ENCODE data around the gene PFDN5.

PFDN5 gene

DNA sequence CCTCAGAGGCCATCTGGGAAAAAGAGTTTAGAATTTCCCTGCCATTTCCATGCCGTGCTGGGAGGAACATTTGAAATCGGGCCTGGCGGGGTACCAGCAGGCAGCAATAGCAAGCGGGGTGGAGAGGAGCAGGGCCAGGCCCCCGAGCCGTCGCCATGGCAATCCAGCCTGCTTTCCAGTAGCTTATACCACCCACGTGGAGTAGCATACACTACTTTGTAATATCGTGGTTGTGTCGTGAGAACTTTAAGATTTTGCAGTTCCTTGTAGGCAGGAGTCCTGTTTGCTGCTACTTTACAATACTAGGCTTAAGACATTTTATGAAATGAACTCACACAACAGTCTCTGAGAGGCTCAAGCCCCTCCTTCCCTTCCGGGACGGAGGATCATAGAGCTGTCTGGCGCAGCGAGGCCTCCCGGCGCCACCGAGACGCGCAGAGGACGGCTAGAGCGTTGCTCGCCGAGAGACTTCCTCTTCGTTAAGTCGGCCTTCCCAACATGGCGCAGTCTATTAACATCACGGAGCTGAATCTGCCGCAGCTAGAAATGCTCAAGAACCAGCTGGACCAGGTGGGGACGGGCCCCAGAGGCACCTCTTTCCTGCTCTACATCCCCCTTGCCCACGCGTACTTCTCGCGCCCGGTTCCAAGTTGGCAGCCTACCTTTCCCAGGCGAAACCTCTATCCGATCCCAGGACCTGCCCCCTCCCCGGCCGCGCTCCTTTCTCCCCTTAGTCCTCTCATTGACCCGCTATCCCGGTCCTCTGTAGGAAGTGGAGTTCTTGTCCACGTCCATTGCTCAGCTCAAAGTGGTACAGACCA lies at the start of gene PFDN5:
PFDN5 (plus strand) TSS at position 473 of the 821 bp plus-strand sequence; CDS start at position 499, 26 bp downstream.
- DNase-seq: peak; percentile 93

DNA sequence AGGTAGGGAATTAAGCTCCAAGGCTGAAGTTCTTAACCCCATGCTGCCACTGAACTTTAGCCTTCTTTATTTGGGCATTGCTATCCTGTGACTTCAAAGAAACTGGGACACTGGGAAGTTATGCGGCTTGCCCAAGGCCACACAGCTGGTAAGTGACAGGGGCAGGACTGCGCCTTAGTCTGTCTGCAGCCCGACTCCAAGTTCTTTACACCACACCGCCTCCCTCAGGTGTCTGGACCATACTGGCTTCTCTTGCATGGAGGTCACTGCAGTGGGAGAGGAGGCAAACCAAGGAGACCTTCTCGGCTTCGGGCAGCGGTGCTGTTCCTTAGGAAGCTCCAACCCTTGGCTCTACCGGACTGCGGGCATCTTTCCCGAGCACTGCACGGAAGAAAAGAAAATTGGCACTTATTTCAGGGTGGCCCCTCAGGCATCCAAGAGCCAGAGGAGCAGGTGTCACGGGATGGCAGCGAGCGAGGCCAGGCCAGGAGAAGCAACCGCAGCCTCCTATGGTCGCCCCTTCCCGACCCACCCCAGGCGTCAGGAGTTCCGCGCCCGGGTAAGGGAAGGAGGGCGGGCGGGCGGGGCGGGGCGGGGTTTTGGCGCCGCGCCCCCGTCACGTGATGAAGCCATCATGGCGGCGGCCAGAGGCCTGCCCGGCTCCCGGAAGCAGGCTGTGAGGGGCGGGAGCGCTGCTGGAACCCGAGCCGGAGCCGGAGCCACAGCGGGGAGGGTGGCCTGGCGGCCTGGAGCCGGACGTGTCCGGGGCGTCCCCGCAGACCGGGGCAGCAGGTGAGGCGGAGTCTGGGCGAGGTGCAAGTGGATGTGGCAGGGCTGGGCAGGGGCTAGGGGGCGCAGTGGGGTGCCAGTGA lies 43.6 kb upstream of the PFDN5 start:
- DNase-seq: peak; percentile 73

DNA sequence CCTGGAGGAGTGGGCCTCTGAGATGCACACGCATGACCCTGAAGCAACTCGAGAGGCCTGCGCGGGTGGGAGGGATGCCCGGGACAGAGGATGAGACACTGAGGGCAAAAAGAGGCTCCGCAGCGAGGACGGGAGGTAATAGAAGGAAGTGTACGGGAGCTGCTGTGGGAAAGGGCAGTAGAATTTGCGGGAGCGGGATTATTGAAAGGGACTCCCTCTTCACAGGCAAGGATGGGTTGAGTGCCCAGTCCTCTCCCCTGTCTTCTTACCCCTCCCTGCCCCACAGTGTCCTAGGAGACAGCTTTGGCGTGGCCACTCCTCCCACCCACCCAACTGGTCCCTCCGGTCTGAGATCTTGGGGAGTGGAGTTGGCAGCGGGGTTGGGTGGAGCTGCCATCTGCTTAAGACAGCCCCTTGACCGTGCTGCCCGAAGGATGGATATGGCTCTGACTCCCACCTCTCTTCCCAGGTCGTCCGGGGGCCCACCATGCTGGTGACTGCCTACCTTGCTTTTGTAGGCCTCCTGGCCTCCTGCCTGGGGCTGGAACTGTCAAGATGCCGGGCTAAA lies 42.9 kb upstream of the PFDN5 start:
- DNase-seq: no peak

DNA sequence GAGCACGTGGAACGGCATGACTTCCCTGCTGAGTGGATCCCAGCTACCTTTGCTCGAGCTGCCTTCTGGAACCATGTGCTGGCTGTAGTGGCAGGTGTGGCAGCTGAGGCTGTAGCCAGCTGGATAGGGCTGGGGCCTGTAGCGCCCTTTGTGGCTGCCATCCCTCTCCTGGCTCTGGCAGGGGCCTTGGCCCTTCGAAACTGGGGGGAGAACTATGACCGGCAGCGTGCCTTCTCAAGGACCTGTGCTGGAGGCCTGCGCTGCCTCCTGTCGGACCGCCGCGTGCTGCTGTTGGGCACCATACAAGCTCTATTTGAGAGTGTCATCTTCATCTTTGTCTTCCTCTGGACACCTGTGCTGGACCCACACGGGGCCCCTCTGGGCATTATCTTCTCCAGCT lies 42.0 kb upstream of the PFDN5 start:
- no peak for DNase-seq

DNA sequence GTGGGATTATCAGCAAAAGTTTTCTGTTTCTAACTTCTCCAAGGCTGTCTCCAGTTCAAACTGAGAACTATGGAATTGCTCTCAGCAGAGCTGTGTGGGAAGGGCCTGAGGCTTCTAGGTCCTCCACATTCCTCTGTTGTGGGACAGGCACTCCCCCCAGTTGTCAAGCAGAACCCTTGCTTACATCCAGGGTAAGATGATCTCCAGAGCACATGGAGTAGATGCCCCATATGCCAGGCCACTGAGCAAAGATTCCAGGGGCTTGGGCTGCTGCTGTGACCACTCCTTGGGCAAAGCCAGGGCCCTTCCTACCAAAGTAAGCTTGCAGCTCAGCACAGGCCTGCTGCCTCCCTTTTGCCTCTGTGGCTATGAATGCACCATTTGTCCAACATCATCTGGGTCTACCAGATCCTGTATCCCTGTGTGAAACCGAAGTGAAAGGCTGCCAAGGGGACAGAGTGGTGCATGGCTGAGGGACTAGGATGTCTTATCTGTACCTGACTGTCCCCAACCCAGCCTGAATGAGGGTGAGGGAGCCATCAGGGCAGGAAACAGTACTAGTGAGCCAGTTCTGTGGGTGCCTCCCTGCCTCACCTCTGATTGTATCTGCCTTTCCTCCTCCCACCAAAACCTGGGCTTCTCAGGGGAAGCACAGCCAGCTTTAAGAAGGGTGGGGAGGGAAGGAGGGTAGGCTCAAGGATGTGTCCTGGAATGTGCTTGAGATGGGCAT lies 40.4 kb upstream of the PFDN5 start:
- no peak for DNase-seq

DNA sequence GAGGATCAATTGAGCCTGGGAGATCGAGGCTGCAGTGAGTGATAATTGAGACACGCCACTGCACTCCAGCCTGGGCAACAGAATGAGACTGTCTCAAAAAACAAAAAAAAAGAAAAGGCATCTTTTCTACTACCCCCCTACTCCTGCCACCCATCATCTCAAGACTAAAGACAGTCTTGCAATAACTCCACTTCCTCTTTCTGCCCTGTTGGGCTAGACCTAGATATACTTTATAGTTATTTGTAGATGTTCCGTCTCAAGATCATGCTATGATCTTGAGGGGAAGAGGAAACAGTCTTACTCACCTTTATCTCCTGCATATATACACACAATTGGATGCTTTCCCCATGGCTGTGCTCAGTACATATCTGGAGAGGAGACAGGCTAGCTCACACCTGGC lies 39.3 kb upstream of the PFDN5 start:
- no peak for DNase-seq

DNA sequence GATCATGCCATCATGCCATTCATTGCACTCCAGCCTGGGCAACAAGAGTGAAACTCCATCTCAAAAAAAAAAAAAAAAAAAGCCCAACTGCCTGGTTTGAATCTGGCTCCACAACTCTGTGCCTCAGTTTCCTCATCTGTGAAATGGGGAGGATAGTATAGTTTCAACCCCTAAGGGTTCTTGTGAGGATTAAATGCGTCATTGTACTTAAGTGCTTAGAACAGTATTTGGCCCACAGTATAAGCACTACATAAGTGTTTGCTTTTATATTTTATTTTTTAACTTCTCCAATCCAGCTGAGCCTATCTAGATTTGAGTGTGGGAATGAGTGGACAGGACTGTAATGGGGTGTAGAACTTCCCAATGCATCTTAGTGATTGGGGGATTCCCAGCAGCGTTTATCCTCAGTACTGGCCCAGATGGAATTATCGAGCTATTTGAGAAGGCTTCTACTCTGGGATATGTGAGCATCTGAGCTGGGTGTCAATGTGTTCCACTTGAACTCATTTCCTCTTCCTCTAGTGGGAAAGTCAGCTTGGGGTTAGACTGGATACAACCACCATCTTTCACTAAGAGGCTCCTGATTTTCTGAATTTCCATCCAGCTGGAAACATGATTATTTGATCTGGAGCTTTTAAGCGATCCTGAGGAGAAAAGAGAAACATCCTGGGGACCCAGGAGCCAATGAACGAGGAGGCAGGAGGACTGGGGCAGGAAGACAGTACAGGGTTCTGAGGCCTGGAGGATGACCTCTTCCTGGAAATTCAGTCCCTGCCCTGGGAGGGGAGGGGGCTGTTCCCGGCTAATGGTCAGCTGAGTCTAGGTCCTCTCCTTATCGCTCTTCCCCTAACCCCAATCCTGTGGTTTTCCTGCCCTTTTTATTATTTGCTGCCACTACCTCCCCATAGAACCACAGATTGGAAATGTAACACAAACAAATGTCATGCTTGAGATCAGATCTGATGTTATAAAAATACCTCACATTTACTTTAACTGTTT lies 36.5 kb upstream of the PFDN5 start:
- no peak for DNase-seq

DNA sequence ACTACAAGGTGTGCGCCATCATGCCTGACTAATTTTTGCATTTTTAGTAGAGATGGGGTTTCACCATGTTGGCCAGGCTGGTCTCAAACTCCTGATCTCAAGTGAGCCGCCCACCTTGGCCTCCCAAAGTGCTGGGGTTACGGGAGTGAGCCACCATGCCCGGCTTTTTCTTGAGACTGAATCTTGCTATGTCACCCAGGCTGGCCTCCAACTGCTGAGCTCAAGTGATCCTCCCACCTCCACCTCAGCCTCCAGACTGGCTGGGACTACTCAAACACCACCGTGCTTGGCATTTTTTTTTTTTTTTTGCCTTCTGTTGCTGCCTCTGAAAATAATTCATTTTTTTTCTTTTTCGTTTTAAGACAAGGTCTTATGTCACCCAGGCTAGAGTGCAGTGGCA lies 35.5 kb upstream of the PFDN5 start:
- no peak for DNase-seq

DNA sequence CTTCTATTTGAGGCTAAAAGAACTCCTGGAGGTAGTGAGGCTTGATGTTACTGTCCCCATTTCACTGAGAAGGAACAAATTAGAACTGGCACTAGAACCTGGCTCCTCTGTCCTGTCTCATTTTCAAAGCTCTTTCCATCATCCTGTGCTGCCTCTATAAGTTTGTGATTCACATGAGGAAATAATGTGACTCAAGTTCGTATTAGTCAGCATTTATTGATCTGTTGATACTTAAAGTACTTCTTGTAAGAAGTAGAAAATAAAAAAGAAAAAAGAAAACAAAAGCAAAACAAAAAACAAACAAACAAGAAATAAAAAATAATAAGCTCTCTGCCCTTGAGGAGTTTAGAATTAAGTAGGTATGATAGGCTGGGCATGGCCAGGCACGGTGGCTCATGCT lies 29.6 kb upstream of the PFDN5 start:
- no peak for DNase-seq

DNA sequence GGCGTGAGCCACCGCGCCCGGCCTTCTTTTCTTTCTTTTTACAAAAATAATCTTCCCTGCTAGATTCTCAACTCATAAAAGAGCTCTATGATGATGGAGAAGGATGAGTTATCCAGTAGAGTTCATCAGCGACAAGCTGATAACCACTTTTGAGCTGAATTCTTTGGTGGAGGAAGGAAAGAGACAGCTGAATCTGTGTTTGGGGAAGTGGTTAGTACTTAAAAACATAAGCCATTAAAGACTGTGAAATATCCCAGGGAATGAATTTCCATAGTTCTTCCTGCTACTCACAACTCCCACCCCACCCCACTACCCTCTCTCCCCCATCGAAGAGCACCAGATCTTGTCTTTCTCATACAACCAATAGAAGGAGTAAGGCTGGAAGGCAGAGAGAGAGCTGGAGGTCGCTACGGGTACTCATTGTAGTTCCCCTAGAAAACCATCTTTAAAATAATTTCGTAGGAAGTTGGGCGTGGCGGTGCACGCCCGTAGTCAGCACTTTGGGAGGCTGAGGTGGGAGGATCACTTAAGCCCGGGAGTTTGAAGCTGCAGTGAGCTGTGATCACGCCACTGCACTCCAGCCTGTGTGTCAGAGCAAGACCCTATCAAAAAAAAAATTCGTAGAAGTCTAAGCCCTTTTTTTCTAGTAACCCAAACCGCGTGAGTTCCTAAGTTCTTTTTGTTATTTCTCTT lies 27.9 kb upstream of the PFDN5 start:
- DNase-seq: no peak

DNA sequence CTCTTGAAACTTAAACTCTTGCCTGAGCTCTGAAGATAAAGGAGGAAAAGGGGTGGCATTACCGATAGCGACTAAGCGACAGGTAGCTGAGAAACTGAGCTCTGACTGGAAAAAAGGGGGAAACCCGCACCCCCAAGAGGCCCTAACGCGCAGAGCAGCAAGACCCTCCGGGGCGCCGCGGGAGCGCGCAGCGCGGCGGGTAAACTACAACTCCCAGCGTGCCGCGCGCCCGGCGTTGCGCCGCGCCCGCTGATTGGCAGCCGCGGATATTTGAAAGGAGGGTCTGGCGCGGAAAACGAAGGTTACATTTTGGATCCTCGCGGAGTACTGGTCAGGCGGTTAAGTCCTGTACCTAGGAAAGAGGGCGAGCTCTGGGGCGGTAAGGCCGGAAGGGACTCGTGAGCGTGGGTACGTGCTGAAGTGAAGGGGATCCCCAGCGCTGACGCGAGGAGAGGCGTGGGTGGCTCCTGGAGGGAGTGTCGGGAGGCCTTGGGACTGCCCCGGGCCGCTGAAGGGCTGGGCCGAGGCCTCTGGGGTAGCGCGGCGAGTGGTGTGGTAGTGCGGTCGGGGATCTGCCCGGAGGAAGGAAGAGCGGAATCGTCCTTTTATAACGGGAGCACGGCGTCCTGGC lies 27.2 kb upstream of the PFDN5 start, which contains the start of gene ESPL1:
ESPL1 (plus strand) TSS at position 301 of the 631 bp plus-strand sequence. CDS start 468 bp downstream, outside the sequence.
- DNase-seq: peak; percentile 87

DNA sequence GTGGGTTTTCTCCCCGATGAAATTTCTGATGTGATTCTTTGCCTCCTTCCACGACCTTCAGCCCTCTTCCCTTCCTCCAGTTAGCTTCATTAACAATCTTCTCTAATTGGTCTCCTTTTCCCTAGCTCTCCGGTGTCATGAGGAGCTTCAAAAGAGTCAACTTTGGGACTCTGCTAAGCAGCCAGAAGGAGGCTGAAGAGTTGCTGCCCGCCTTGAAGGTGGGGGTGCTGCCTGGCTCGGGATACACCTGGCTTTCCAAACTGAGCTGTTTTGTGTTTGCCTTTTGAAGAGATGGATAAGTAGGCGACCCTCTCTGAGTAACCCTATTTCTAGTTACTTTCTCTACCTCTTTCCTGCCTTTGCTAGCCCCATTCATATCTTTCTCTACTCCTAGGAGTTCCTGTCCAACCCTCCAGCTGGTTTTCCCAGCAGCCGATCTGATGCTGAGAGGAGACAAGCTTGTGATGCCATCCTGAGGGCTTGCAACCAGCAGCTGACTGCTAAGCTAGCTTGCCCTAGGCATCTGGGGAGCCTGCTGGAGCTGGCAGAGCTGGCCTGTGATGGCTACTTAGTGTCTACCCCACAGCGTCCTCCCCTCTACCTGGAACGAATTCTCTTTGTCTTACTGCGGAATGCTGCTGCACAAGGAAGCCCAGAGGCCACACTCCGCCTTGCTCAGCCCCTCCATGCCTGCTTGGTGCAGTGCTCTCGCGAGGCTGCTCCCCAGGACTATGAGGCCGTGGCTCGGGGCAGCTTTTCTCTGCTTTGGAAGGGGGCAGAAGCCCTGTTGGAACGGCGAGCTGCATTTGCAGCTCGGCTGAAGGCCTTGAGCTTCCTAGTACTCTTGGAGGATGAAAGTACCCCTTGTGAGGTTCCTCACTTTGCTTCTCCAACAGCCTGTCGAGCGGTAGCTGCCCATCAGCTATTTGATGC lies 26.4 kb upstream of the PFDN5 start:
- DNase-seq: no peak

DNA sequence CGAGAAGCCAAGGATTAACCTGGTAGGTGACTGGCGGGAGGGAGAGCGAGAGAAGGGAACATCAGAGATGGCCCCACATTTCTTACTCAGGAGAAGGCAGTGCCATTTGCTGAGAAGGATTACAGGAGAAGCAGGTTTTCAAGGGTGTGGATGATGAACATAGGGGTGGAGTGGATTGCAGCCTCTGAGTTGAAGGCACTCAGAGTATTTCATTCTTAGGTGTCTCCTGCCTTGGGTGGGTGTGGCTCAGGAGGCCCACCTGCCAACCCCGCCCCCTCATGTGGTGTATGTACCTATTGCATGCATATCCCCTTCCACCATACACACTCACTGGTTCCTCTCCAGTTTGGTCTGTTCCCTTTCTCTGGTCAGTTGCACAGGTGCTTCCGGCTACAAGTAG lies 20.9 kb upstream of the PFDN5 start:
- no peak for DNase-seq

DNA sequence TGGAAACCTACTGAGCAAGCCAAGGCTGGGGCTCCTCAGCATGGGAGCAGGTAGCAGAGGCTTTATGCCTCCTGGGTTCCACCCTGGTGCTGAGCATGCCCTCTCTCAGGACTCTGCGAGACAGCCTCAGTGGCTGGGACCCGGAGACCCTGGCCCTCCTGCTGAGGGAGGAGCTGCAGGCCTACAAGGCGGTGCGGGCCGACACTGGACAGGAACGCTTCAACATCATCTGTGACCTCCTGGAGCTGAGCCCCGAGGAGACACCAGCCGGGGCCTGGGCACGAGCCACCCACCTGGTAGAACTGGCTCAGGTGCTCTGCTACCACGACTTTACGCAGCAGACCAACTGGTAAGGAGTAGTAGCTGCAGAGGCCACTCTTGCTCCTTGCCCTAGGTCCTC lies 18.8 kb upstream of the PFDN5 start:
- DNase-seq: no peak

DNA sequence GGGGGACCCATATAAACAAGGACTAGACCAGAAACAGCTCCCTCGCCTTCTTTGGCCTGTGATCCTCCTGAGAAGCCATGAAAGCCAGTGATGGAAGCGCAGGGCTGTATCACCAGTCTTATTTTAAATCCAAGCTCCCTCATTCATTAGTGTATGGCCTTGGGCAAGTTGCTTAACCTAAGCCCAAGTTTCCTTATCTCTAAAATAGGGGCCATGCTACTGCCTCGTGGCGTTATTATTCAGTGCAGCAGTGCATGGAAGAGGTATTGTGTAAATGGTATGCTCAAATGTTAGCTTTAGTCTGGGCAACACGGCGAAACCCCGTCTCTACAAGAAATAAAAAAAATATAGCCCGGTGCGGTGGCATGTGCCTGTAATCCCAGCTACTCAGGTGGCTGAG lies 17.4 kb upstream of the PFDN5 start:
- DNase-seq: no peak

DNA sequence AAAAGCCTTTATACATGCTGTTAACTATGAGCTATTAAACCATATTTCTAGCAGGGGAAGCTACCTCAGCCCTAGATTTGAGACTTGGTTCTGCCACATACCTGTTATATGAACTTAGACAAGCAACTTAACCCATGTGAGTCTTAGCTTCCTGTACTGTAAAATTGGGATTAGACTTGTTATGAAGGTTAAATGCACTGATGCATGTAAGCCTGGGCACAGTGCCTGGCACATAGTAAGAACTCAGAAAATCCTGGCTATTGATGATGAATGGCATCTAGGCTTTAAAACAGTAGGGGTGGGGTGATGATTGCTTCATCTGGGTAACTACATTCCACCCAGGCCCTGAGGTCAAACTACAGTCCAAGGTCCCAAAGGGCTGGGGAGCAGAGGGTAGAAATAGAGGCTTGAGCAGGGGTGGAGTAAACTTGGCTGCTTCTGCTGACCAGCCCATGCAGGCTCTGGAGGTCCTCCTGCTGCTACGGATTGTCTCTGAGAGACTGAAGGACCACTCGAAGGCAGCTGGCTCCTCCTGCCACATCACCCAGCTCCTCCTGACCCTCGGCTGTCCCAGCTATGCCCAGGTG lies 16.0 kb upstream of the PFDN5 start:
- DNase-seq: no peak

DNA sequence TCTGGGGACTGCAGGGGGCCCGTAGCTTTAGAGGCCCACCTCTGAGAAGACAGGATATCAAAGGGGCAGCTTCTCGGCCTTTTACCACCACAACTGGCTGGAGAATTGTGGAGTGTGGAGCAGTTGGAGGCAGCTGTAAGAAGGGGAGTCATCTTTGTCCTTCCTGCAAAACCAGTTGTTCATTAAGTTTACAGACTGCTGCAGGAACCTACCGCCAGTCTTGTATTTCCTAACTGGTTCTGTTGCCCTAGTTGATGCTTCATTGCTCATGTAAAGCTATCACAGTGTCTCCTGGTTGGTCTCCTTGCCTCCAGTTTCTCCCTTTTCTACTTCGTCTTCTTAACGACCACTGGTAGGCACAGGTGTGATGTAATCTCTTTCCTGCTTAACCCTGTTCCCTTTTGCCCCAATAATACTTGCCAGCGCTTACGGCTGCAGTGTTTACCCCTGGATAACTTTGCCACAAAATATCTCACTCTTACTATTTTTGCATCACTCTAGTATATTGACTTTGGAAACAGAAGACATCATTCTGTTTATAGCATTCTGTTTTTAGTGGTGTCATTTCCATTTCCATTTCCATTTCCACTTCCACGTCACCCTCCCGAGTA lies 15.3 kb upstream of the PFDN5 start:
- DNase-seq: no peak

DNA sequence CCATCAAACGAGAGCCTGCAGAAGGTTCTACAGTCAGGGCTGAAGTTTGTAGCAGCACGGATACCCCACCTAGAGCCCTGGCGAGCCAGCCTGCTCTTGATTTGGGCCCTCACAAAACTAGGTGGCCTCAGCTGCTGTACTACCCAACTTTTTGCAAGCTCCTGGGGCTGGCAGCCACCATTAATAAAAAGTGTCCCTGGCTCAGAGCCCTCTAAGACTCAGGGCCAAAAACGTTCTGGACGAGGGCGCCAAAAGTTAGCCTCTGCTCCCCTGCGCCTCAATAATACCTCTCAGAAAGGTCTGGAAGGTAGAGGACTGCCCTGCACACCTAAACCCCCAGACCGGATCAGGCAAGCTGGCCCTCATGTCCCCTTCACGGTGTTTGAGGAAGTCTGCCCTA lies 8.9 kb upstream of the PFDN5 start:
- DNase-seq: no peak

Measured in CD4-positive, alpha-beta T cell treated with Interleukin-12 subunit alpha and Interleukin-12 subunit beta, for 1 hour (primary cell).